HG03378 (cell line): Measurements from ENCODE around the gene TYW5.
"Not testable (repeated sequence)": the region's sequence is repeated elsewhere in the genome, so short reads cannot be mapped to it uniquely, and the experiment has no call there.

Source experiments
- ATAC-seq: cut with Tn5 transposase; IDR thresholded peaks from one replicate; pipeline ENCODE4 v1.9.1; 2021; ENCODE audit warnings: mild to moderate bottlenecking, moderate library complexity; ENCODE audit not compliant: unreplicated experiment

TYW5 gene

GRCh38 chr2:199922856-199923255 is 32.4 kb downstream of the TYW5 start:
- ATAC-seq: no peak

- no peak for ATAC-seq
These were observed 38.3 kb downstream of the TYW5 start for GRCh38 chr2:199916980-199917379.

GRCh38 chr2:199914372-199914958 is 40.8 kb downstream of the TYW5 start:
- ATAC-seq: no peak

- not testable (repeated sequence) for ATAC-seq
These were observed 42.7 kb downstream of the TYW5 start for GRCh38 chr2:199912553-199913114.

GRCh38 chr2:199911877-199912161 is 43.5 kb downstream of the TYW5 start:
- no peak for ATAC-seq

- ATAC-seq: peak; percentile 87
These were observed 44.0 kb downstream of the TYW5 start, which contains the start of gene C2orf69 for GRCh38 chr2:199911052-199911876. Gene C2orf69 (plus strand): TSS chr2:199911293. CDS start chr2:199911439, 146 bp downstream.

- ATAC-seq: peak; percentile 3
These were observed 44.8 kb downstream of the TYW5 start for GRCh38 chr2:199910338-199911051.

- no peak for ATAC-seq
These were observed 48.1 kb downstream of the TYW5 start for GRCh38 chr2:199907008-199907714.

- no peak for ATAC-seq
These were observed 52.2 kb downstream of the TYW5 start for GRCh38 chr2:199903111-199903510.

- no peak for ATAC-seq
These were observed 52.7 kb downstream of the TYW5 start for GRCh38 chr2:199902486-199903110.

GRCh38 chr2:199901942-199902341 is 53.3 kb downstream of the TYW5 start:
- ATAC-seq: no peak

- ATAC-seq: no peak
These were observed 58.7 kb downstream of the TYW5 start for GRCh38 chr2:199896617-199897016.

GRCh38 chr2:199895406-199895805 is 59.9 kb downstream of the TYW5 start:
- no peak for ATAC-seq

- ATAC-seq: no peak
These were observed 71.6 kb downstream of the TYW5 start for GRCh38 chr2:199883474-199884212.

- ATAC-seq: no peak
These were observed 72.6 kb downstream of the TYW5 start for GRCh38 chr2:199882667-199883066.
